Neural cell (in vitro differentiated cells): Measurements from ENCODE around the gene PLD1.

Experiments used
- CTCF ChIP-seq: fragments of 450-650 bp; IDR thresholded peaks from 2 replicates; pipeline ENCODE4 v1.5.1; 2014; ENCODE audit warnings: antibody characterized with exemption, mild to moderate bottlenecking, moderate library complexity; ENCODE audit not compliant: poor library complexity, severe bottlenecking
- EZH2 ChIP-seq: fragments of 200-600, 300-800 bp; shearing (Covaris generic), sonication (generic); IDR thresholded peaks from 2 replicates; pipeline ENCODE4 v1.6.1; 2014; ENCODE audit warnings: antibody characterized with exemption, low read length, borderline replicate concordance, mild to moderate bottlenecking; ENCODE audit not compliant: insufficient read depth, poor library complexity, severe bottlenecking
- POLR2AphosphoS5 ChIP-seq: IDR thresholded peaks from 2 replicates; pipeline ENCODE4 v1.6.1; 2012
- RAD21 ChIP-seq: fragments of 450-650 bp; conservative IDR thresholded peaks from 2 replicates; pipeline ENCODE4 v1.6.1; 2014; ENCODE audit warnings: antibody characterized with exemption, mild to moderate bottlenecking, moderate library complexity
- SMC3 ChIP-seq: fragments of 450-650 bp; conservative IDR thresholded peaks from 2 replicates; pipeline ENCODE4 v1.6.1; 2014; ENCODE audit warnings: antibody characterized with exemption, mild to moderate bottlenecking, moderate library complexity; ENCODE audit not compliant: poor library complexity

DNA sequence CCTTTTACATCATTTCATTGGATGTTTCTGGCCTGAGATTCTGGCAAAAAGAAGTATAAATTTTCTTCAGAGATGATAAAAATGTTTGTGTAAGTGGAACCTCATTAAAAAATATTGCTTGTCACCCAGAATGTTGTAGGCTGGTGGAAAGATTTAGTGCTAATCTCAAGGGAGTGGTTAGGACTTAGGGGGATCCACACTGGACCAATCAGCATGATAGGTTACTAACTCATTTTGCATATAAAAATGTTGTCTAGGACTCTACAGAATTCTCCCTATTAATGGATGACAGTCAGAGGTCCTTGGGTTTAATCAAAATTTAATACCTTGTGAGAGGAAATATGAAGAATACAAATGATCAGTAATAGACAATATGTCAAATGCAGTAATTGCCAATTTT lies 241.5 kb downstream of the PLD1 start:
- TF ChIP-seq CTCF (no peak), POLR2AphosphoS5 (no peak), SMC3 (no peak), RAD21 (no peak), EZH2 (no peak)
